OCI-LY1 (cell line): ENCODE data around the gene NAV2.

Experiments used
- H2AFZ ChIP-seq: fragments of 200-600 bp; sonication (generic), shearing (Covaris generic); 2 replicates; pipeline ENCODE4 v1.6.0; 2014; ENCODE audit warnings: antibody characterized with exemption, mild to moderate bottlenecking, low read length
- H3F3A ChIP-seq: fragments of 200-600 bp; sonication (generic), shearing (Covaris generic); 2 replicates; pipeline ENCODE4 v1.6.0; 2014; ENCODE audit warnings: mild to moderate bottlenecking, antibody characterized with exemption, low read length, moderate library complexity; ENCODE audit not compliant: insufficient read depth
- H3K27ac ChIP-seq: fragments of 200-600 bp; sonication (generic); 2 replicates; pipeline ENCODE4 v1.5.1; 2014; ENCODE audit warnings: low read length, mixed run types, mild to moderate bottlenecking, low read depth; ENCODE audit not compliant: poor library complexity, severe bottlenecking
- H3K27me3 ChIP-seq: fragments of 200-600 bp; sonication (generic); 2 replicates; pipeline ENCODE4 v1.6.0; 2014; ENCODE audit warnings: antibody characterized with exemption, mild to moderate bottlenecking, low read length, moderate library complexity; ENCODE audit not compliant: insufficient read depth
- H3K36me3 ChIP-seq: fragments of 200-600 bp; sonication (generic); 2 replicates; pipeline ENCODE4 v1.6.1; 2014; ENCODE audit warnings: mild to moderate bottlenecking, antibody characterized with exemption, low read length, moderate library complexity, mixed read lengths; ENCODE audit not compliant: insufficient read depth
- H3K4me1 ChIP-seq: fragments of 200-600 bp; sonication (generic); 2 replicates; pipeline ENCODE4 v1.5.1; 2014; ENCODE audit warnings: mild to moderate bottlenecking, low read length, moderate library complexity; ENCODE audit not compliant: insufficient read depth, severe bottlenecking
- H3K4me2 ChIP-seq: fragments of 200-600 bp; sonication (generic), shearing (Covaris generic); 2 replicates; pipeline ENCODE4 v1.6.1; 2014; ENCODE audit warnings: low read length
- H3K4me3 ChIP-seq: fragments of 200-600 bp; sonication (generic); 2 replicates; pipeline ENCODE4 v1.5.1; 2014; ENCODE audit warnings: low read length, low read depth, mild to moderate bottlenecking, mixed read lengths; ENCODE audit not compliant: poor library complexity, severe bottlenecking
- H3K79me2 ChIP-seq: fragments of 200-600 bp; shearing (Covaris generic); 2 replicates; pipeline ENCODE4 v1.6.1; 2016; ENCODE audit warnings: mixed run types, low read length, mixed read lengths; ENCODE audit not compliant: insufficient read depth
- H3K9ac ChIP-seq: fragments of 200-600 bp; sonication (generic), shearing (Covaris generic); 2 replicates; pipeline ENCODE4 v1.6.1; 2014; ENCODE audit warnings: mild to moderate bottlenecking, low read length, mixed read lengths
- H3K9me2 ChIP-seq: fragments of 200-600 bp; sonication (generic), shearing (Covaris generic); 2 replicates; pipeline ENCODE4 v1.6.1; 2014; ENCODE audit warnings: low read depth, mild to moderate bottlenecking, low read length, mixed read lengths
- H3K9me3 ChIP-seq: fragments of 200-600 bp; shearing (Covaris generic); 2 replicates; pipeline ENCODE4 v1.6.1; 2014; ENCODE audit warnings: low read length, mixed read lengths
- H4K20me1 ChIP-seq: fragments of 200-600 bp; sonication (generic), shearing (Covaris generic); 2 replicates; pipeline ENCODE4 v1.6.0; 2016; ENCODE audit warnings: mild to moderate bottlenecking, low read length; ENCODE audit not compliant: insufficient read depth
- EZH2 ChIP-seq: fragments of 200-600 bp; sonication (generic), shearing (Covaris generic); IDR thresholded peaks from 2 replicates; pipeline ENCODE4 v1.8.0; 2017; ENCODE audit warnings: borderline replicate concordance, mixed run types, mild to moderate bottlenecking, antibody characterized with exemption, low read length, moderate library complexity, mixed read lengths
- TF ChIP-seq, protein P1 (sequence below): fragments of 200-600 bp; sonication (generic), shearing (Covaris generic); IDR thresholded peaks from 2 replicates; pipeline ENCODE4 v1.5.1; 2017; ENCODE audit warnings: mild to moderate bottlenecking, antibody characterized with exemption, low read length, moderate library complexity, mixed read lengths

Gene NAV2

DNA sequence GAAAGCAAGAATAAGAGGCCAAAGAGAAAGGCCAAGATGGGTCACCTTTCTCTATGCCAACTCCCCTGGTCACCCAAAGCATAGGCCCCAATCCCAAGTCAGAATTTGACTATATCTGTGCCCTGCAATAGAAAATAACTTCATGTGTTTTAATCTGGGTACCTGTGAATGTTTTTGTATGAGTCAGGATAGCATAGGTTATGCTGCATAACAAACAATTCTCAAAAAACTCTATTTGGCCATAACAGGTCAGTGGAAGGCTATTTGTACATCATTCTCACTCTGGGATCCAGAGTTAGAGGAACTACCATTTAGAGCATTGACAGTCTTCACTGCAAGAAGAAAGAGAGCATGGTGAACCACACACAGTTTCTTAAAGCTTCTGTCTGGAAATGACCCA is 280.4 kb downstream of the NAV2 start:
- no peak for TF ChIP-seq EZH2
- TF ChIP-seq, protein P1, sequence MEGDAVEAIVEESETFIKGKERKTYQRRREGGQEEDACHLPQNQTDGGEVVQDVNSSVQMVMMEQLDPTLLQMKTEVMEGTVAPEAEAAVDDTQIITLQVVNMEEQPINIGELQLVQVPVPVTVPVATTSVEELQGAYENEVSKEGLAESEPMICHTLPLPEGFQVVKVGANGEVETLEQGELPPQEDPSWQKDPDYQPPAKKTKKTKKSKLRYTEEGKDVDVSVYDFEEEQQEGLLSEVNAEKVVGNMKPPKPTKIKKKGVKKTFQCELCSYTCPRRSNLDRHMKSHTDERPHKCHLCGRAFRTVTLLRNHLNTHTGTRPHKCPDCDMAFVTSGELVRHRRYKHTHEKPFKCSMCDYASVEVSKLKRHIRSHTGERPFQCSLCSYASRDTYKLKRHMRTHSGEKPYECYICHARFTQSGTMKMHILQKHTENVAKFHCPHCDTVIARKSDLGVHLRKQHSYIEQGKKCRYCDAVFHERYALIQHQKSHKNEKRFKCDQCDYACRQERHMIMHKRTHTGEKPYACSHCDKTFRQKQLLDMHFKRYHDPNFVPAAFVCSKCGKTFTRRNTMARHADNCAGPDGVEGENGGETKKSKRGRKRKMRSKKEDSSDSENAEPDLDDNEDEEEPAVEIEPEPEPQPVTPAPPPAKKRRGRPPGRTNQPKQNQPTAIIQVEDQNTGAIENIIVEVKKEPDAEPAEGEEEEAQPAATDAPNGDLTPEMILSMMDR: no peak
- H3K27ac ChIP-seq: no peak overlapping the region
- no peak overlapping the region for H3K4me2 ChIP-seq
- H3K9me2 ChIP-seq: no peaks in the 10 kb centered on the region
- H3K9ac ChIP-seq: no peak overlapping the region
- no peaks in the 10 kb centered on the region for H3K27me3 ChIP-seq
- no peaks in the 10 kb centered on the region for H3K4me1 ChIP-seq
- H3K9me3 ChIP-seq: no peaks in the 10 kb centered on the region
- H4K20me1 ChIP-seq: no peaks in the 10 kb centered on the region
- no peaks in the 10 kb centered on the region for H3K79me2 ChIP-seq
- H3F3A ChIP-seq: no peaks in the 10 kb centered on the region
- no peak overlapping the region for H2AFZ ChIP-seq
- no peaks in the 10 kb centered on the region for H3K36me3 ChIP-seq
- no peak overlapping the region for H3K4me3 ChIP-seq

DNA sequence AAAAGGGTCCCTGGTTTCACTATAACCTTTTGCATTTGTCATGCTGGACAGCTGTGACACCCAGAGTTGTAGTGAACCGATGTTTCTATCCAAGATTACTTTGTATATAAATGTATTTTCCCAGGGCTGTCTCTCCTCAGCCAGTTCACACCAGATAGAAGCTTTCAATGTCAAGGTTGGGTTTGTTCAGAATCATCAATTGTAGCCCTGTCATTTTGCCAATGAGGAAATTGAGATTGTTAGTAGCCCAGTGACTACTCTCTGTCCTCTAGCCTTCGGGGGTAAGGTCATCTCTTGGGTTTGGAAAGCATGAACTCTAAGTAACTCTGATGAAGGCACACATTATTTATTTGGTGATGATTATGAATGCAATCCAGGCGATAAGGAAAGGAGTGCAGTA is 282.0 kb downstream of the NAV2 start:
- Histone ChIP-seq H3K27me3 (no peaks in the 10 kb centered on the region), H3K4me3 (no peak overlapping the region), H3K36me3 (no peaks in the 10 kb centered on the region), H3K79me2 (no peaks in the 10 kb centered on the region), H3F3A (no peaks in the 10 kb centered on the region), H3K9me2 (no peaks in the 10 kb centered on the region), H3K9me3 (no peaks in the 10 kb centered on the region), H3K4me1 (no peaks in the 10 kb centered on the region), H3K4me2 (no peak overlapping the region), H3K9ac (no peak overlapping the region), H3K27ac (no peak overlapping the region), H4K20me1 (no peaks in the 10 kb centered on the region), H2AFZ (no peak overlapping the region)
- no peak for TF ChIP-seq EZH2
- TF ChIP-seq, protein P1: no peak

DNA sequence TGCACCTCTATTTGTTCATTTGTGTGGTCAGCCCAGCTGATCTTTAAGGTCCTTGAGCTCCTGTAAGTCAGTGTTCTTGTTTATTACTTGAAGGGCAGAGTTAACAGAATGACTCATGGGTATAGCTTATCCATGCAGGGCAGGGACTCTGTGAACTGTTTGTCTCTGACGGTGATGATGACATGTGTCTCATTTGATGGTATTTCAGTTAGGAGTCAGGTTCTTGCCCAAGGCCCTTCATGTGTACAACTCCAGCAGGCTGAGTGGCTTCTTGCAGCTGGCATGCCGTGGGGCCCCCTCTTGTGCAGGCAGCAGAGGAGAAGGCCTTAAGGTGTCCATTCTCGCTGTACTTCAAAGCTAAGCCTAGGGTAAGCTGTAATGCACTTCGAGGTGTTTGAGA is 282.5 kb downstream of the NAV2 start:
- TF ChIP-seq, protein P1: no peak
- no peak for TF ChIP-seq EZH2
- no peaks in the 10 kb centered on the region for H3K9me3 ChIP-seq
- H3K9me2 ChIP-seq: no peaks in the 10 kb centered on the region
- H4K20me1 ChIP-seq: no peaks in the 10 kb centered on the region
- H3K36me3 ChIP-seq: no peaks in the 10 kb centered on the region
- no peak overlapping the region for H3K4me2 ChIP-seq
- no peak overlapping the region for H3K27ac ChIP-seq
- H3K4me1 ChIP-seq: no peaks in the 10 kb centered on the region
- no peak overlapping the region for H3K9ac ChIP-seq
- no peaks in the 10 kb centered on the region for H3F3A ChIP-seq
- no peak overlapping the region for H2AFZ ChIP-seq
- H3K27me3 ChIP-seq: no peaks in the 10 kb centered on the region
- no peak overlapping the region for H3K4me3 ChIP-seq
- no peaks in the 10 kb centered on the region for H3K79me2 ChIP-seq
